HG03095 (cell line): ENCODE measurements around the gene RASA3.

ENCODE experiments used
- ATAC-seq: cut with Tn5 transposase; IDR thresholded peaks from one replicate; pipeline ENCODE4 v1.9.1; 2021; ENCODE audit warnings: moderate library complexity; ENCODE audit not compliant: unreplicated experiment

The RASA3 gene

GRCh38 chr13:114059428-114059827 is 73.0 kb downstream of the RASA3 start:
- ATAC-seq: no peak

- ATAC-seq: no peak
These were observed 74.2 kb downstream of the RASA3 start for GRCh38 chr13:114058051-114058867.

DNA sequence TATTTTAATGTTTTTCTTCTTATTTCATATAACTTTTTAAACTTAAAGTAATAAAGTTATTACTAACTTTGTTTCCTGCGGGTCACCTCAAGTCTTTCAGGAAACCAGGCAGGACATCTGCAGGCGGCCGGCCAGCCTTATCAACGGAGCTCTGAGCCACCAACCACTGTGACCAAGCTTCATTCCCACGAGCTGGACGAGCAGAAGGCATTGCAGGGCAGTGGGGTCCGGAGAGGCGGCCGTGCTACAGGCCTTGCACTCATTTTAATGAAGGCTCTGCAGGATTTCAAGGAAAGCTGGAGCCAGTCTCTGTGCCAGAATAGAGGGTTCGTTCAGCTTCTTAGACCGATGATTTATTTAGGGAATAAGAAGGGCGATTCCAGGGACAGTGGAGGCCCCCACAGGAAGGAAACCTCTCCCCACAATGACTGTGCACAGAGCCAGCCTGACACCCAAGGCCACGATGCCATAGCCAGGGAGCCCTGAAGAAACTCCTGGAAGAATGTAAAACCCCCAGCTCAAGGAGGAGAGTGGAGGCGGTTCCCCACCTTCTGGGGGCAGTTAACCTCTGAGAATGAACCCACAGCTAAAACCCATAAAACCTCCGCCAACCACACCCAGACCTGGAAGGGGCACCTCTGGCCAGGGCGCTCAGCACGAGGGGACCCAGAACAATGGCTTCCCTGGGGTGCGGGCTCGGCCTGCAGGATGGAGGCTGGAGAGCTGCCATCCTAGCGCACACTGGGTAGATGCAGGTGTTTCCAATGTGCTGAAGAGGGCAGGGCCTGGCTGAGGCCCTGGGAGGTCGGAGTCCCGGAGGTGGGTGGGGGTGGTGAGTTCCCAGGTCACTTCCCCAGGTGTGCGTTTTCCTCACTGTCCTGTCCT is 75.0 kb downstream of the RASA3 start:
- no peak for ATAC-seq

GRCh38 chr13:114056205-114057013 is 76.0 kb downstream of the RASA3 start:
- no peak for ATAC-seq

DNA sequence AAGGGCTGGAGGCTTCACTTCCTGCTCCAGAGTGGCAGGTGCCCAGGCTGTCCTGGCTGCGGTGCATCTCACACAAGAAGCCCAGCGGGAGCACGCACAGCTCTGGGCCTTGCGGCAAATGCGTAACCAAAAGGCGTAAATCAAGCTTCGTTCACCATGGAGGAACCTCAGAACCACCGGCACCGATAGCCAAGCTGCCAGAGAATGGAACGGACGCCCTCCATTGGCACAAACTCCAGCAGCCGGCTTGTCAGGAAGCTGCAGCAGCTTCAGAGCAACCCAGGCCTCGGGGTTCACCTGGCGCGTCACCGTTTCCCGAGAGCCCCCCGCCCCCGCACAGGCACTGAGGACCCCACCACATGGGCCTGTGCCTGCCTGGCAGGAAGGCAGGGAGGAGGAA is 76.7 kb downstream of the RASA3 start:
- no peak for ATAC-seq

DNA sequence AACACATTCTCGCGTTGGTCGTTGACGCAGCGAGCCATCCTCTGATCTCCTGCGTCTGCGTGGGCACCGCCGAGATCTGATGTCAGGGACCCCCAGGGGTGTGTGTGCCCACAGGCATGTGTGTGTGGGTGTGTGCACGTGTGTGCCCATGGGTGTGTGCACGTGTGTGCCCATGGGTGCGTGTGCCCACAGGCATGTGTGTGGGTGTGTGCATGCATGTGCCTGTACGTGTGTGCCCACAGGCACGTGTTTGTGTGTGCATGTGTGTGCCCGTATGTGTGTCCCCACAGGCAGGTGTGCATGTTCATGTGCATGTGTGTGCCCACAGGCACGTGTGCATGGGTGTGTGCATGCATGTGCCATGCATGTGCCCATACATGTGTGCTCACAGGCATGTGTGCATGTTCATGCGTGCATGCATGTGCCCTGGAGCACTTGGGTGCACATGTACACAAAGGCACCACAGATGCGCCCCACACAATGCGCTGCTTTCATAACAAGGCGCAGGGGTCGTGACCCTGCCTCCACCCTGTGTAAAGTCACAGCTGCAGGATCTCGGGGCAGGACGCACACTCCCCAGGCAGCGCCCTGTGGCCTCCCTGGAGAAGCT is 77.5 kb downstream of the RASA3 start:
- no peak for ATAC-seq

DNA sequence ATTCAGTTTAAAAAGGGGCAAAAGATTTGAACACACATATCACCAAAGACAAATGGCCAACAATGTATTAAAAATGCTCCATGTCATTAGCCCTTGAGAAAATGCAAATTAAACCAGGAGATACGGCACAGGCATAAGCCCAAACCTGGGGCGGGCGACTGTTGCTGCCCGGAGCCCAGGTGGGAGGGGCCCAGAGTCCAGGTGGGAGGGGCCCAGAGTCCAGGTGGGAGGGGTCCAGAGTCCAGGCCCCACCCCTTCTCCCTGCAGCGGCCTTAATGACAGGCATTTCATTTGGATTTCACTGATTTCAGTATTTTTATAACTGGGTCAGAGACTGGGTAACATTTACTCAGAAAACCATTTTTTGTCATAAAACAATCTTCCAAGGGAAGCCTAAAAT is 78.2 kb downstream of the RASA3 start:
- ATAC-seq: no peak

DNA sequence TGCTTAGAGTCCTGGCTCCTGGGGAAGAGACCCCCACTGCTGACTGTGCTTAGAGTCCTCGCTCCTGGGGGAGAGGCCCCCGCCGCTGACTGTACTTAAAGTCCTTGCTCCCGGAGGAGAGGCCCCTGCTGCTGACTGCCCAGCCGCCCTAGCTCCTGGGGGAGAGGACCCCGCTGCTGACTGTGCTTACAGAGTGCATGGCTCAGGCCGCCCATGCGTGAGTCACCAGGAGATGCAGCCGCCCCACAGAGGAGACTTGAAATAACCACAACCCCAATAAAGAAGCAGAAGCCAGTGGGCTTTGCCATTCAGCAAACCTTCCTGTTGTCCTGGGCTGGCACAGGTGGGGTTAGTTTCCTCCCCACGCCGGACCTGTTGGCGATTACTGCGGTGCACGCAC is 79.4 kb downstream of the RASA3 start:
- no peak for ATAC-seq

DNA sequence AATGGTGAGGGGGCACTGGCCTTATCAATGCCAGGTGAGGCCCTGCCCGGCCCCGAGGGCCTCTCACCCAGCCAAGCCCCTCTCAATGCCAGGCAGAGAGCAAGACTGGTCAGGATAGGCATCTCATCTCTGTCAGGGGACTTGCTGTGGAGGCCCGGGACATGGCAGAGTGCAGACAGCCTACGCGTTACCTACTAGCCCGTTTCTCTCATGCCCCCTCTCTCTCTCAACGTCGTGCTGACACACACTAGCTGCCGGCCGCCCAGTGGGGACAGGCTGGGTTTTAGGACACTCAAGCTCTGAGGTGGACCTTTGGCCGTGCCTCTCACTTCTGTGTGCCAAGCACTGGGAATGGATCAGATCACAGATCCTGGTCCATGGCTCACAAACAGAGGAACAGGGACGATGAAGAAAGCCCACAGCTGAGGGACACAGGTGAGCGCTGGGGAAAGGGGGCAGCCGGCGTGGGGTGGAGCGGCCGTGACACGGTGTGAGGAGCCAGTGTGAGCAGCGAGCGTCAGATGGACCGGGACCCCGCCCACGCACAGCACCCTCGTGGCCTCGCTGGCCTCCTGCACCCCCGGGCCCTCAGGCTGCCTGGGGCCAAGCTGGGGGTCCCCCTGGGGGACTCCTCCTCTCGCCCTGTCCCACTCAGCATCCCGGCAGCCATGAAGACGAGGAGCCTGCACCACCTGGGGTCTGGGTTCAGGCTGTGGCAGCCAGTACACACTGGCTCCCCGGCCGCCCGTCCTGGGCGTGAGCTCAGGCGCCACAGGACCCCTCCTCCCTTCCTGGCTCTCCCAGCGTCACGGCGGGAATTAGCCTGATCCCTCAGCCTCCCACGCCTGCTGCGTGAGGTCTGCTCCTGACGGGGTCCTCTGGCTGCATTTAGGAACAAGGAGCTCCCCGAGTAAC is 81.6 kb downstream of the RASA3 start:
- ATAC-seq: no peak

DNA sequence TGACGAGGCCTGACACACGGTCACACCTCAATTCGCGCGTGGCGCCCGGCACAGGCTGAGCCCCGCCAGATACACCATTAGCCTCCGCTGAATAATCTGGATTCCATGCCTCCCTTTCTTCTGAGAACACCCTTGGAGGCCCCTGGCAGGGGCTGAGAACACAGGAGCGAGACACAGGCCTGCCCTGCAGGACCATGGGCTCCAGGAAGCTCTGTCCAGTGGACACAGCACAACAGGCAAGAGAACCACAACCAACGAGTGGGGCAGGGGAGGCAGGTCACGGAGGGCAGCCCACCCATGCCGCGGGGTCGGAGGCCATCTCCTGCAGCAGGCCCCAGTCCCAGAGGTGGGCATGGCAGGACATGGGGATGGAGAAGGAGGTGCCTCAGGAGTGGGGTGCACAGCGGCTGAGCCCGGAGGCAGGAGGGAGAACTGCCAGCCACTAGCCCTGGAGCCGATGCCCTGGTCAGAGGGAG is 82.8 kb downstream of the RASA3 start:
- no peak for ATAC-seq

GRCh38 chr13:114049026-114049425 is 83.4 kb downstream of the RASA3 start:
- ATAC-seq: peak; percentile 47

GRCh38 chr13:114048443-114048842 is 84.0 kb downstream of the RASA3 start:
- no peak for ATAC-seq

DNA sequence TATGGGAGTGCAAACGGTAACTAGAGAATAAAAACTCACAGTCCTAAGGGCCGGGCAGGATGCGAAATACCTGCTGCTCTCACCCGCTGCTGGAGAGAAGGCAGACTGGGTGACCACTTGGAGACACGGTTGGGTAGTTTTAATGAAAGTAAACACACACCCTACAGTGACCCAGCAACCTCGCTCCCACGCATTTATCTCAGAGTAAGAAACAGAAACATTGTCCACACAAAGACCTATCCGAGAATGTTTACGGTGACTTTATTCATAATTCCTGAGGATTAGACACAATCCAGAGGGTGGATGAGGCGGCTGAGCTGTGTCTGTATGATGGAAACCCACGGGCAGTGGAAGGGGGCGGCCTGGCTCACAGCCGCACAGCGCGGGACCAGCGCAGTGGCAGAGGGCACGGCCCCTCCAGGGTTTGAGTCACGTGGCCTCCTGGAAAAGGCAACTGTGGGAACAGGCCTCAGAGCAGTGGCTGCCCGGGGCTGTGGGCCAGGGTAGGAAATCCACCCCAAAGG is 85.0 kb downstream of the RASA3 start:
- ATAC-seq: peak; percentile 77

- ATAC-seq: no peak
These were observed 85.9 kb downstream of the RASA3 start for GRCh38 chr13:114046431-114046975.

GRCh38 chr13:114045113-114045735 is 87.2 kb downstream of the RASA3 start:
- ATAC-seq: no peak

DNA sequence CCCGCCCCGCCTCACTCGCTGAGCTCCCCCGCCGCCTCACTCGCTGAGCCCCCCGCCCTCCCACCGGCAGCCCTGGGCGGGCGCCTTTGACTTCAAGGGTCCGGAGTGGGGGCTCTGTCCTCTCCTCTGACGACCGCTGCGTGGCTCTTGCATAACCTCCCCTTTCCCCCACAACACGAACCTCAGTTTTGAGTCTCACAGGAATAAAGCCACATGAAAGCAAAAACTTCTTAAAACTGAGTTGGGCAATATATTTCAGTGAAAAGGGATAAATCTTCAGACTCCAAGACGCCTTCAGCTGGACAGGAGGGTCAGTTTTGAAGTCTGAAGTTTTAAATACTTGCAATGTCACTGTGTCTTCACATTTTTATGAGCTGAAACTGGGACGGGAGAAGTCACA is 87.9 kb downstream of the RASA3 start:
- no peak for ATAC-seq

DNA sequence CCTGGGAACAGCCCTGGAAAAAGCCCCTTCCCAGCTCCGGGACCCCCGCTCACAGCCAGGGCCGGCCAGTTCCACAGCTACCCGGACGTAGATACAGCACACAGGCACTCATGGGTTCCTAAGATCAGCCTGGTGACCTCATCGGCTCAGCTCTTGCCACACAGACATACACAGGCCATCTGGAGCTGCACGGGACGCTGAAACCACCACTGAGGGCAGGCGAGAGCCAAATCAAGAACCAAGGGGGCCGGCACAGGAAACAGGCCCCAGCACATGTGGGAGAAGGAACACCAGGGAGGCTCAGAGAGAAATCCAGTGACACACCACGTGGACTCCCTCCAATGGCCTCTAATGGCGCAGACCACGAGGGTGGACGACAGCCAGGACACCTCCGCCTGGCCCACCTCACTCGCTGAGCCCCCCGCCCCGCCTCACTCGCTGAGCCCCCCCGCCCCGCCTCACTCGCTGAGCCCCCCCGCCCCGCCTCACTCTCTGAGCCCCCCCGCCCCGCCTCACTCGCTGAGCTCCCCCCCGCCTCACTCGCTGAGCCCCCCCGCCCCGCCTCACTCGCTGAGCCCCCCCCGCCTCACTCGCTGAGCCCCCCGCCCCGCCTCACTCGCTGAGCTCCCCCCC is 88.9 kb downstream of the RASA3 start:
- no peak for ATAC-seq
